Measurements from ENCODE around the gene ARHGEF40.
A peak's percentile ranks its signal among the peaks of the same experiment; 100 is the strongest.

The ARHGEF40 gene

GRCh38 chr14:21099596-21099985, 29.5 kb downstream of the ARHGEF40 start:
- no peak for DNase-seq

DNA sequence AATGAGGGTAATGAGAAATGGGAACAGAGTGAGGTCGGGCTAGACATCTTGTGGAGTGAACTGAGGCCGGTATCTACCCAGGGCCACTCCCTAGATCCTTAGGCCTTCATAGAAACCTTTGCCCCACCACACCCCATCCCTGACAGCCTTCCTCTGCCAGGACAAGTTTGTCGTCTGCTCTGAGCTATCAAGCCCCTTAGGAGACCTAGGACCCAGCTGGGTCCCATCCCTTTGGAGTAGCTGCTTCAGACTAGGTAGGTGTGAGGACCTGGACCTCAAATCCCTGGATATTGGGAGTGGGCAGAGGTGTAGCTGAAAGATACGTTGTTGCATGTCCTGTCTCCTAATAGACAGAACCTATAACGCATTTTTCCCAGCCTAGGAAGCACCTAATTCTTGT, 30.8 kb downstream of the ARHGEF40 start, which contains the start of gene TMEM253:
TSS of gene TMEM253 (plus strand) at position 136 of the 400 bp plus-strand sequence. CDS start 278 bp downstream, outside the sequence.
- DNase-seq = no peak

GRCh38 chr14:21101802-21102413, 31.8 kb downstream of the ARHGEF40 start:
- no peak for DNase-seq

- DNase-seq = no peak
Observed at GRCh38 chr14:21102521-21103410, 32.7 kb downstream of the ARHGEF40 start.

- DNase-seq = no peak
Observed at GRCh38 chr14:21103411-21103709, 33.3 kb downstream of the ARHGEF40 start.

DNA sequence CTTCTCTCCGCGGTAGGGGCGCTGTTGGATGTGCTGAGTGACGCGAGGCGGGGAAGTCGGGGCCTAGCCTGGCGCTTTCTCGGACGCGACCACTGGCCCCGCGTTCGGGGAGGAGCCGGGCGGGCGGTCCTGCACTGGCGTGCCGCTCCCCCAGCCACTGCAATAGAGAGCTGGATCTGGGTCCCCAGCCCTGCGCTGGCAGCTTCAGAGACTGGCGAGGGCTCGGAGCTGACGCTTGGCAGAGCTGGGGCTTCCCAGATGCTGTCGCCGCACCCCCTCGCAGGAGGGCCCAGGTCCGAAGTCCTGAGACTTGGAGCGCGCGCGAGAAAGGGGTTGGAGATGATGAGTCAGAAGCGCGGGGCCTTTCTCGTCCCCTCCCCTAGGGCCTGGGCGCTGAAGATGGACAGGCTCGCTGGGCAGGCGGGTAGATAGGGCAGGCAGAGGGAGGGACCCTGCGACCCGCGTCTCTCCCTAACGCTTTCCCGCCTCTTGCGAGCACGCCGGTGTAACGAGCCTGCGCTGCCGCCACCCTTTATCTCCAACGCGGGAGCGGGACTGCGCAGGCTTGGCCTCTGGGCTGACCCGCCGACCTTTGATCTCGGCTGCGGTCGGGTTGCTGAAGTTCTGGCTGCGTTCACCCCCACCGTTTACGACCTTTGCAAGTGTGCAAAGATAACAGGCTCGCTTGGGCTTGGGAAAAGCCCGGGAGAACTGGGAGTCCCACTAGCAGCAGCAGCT, 33.8 kb downstream of the ARHGEF40 start:
- peak; percentile 91 for DNase-seq

GRCh38 chr14:21104448-21105060, 34.5 kb downstream of the ARHGEF40 start:
- peak; percentile 56 for DNase-seq

- no peak for DNase-seq
Observed at GRCh38 chr14:21105095-21105494, 35.0 kb downstream of the ARHGEF40 start.

DNA sequence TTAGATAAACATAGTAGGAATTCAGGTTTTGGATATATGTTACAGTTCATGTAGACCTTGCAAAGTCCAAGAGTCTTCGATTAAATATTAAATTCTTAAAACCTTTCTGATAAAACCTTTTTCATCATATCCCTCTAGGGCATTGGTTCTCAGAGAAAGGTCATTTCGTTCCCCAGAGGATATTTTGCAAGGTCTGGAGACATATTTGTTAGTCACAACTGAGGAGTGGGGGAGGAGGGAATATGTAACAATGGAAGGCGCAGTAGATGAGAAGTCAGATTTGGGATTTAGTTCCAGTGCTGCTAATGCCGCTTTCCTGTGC, 36.0 kb downstream of the ARHGEF40 start:
- no peak for DNase-seq

DNA sequence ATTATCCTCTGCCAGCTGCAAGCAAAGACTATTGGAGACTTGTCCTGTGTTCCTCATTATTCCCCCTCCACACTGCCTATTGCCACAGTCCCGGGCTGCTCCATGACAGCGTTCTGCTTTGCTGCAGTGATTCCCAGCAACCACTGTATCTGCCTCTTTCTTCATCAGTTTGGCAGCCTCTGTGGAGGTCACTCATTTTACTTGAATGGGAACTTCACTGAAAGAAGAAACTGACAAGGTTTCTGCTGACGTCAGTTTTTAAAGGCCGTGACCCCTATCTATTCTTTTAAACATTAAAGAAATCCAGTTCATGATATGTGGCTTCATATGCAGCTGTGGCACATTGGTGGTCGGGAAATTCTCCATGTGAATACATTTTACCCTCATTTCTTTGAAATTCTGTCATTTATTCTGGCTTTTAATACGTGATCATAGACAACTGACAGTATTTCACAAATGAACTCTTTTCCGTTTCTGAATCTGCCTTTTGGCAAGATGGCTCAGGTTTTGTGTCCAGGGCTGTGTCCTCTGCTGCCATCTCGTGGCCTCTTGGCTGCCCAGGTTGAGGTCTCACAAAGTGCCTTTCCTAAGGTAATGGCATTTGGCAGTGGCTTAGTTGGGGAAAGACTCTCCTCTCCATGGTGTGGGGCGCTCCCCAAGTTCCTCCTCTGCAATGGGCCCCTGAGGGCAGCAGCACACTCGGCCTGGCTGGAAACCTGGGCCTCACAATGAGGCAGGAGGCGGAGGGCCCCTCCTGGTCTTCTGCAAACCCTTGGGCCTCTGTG, 36.6 kb downstream of the ARHGEF40 start:
- peak; percentile 71 for DNase-seq

DNA sequence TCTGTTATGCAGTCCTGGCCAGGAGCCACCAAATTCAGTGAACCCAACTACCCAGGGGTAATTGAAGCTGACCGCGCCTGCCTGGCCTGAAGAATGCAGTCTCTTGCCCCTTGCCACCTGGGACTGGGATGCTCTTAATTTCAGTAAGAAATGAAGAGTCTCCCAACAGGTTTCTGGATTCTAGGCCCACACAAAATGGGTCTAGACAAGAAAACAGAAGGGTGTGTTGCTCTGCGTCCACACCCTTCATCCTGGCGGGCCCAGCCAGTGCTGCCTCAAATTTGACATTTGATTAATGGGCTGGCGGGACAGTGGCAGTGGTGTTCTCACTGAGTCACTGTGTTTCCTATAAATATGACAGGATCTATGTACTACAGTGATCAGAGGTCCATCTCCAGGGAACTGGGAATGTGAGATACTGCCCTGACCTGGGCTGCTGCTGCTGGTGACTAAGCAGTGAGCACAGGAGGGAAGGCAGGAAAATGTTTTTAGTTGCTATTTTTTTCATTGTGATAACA, 37.2 kb downstream of the ARHGEF40 start:
- DNase-seq = no peak

DNA sequence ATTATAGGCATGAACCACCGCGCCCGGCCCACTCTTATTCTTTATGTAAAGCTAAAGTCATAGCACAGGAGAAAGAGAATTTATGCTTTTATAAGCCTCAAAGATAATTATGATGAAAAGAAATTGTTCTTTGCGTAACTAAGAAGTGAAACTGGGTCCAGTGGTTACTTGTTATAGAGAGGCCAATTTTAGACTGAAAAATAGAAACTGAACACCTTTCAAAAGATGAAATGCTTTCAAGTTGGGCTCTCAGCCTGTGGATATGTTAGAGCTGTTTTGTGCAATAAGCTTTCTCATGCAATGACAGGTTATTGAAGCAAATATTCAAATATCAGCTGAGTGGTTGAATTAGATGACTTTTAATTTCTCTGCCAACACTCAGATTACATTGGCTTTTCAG, 38.7 kb downstream of the ARHGEF40 start:
- no peak for DNase-seq

GRCh38 chr14:21109377-21110138, 39.5 kb downstream of the ARHGEF40 start:
- no peak for DNase-seq

GRCh38 chr14:21112255-21112654, 42.2 kb downstream of the ARHGEF40 start:
- DNase-seq = no peak

DNA sequence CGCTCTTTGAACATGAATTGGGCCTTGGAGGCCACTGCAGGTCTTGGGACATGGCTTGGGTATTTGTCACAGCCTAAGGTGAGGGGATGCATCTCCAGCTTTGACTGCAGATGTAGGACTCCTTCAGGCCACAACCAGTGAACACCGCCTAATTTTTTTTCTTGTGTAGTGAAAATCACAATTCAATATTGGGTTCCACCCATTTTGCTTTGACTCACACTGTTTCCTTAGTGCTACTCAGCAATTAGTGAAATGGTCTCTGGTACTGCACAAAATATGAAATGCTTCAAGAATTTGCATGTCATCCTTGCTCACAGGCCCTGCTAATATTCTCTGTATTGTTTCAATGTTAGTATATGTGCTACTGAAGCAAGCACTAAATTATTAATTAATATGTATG, 43.3 kb downstream of the ARHGEF40 start:
- no peak for DNase-seq

DNA sequence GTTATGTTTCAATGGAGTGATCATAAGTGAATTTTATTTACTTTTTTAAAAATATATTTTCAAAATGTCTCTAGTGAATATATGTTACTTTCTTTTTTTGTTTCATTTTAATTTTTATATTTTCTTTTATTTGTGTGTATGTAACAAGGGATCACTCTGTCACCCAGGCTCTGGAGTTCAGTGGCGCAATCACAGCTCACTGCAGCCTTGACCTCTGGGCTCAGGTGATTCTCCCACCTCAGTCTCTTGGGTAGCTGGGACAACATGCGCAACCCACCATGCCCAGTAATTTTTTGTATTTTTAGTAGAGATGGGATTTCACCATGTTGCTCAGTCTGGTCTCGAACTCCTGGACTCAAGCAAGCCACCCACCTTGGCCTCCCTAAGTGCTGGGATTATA, 48.8 kb downstream of the ARHGEF40 start:
- no peak for DNase-seq

GRCh38 chr14:21120686-21121085, 50.6 kb downstream of the ARHGEF40 start:
- DNase-seq = no peak

- no peak for DNase-seq
Observed at GRCh38 chr14:21121122-21121521, 51.0 kb downstream of the ARHGEF40 start.

- DNase-seq = no peak
Observed at GRCh38 chr14:21123429-21123828, 53.3 kb downstream of the ARHGEF40 start.

- DNase-seq = no peak
Observed at GRCh38 chr14:21133901-21134300, 63.8 kb downstream of the ARHGEF40 start.

DNA sequence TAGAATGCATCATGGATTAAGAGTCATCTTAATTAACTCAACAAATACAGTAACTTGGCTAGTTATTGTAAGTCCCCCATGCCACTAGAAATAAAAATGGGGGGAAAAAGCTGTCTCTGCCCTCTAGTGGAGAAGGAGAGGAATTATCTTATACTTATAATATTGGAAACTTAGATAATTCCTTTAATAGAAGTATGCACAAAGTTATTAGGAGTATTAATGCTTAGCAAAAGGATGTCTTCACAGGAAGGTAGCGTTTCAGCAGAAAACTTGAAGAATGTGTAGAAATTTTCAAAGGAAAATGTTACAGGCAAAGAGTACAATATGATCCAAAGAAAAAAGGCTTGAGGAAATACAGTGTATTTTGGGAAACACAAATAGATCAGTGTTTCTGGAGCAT, 65.9 kb downstream of the ARHGEF40 start:
- no peak for DNase-seq
